Smooth muscle cell (in vitro differentiated cells): Measurements from ENCODE around the gene DNAJC6. TPM values are rescaled to one million over a fixed set of nuclear protein-coding genes. Genes with fewer than 3 reads are reported as not detected.

ENCODE experiments used
- DNase-seq: peaks from one replicate; lab custom pipeline; 2025; ENCODE audit not compliant: unreplicated experiment; lab: John Stamatoyannopoulos, UW
- H2AFZ ChIP-seq: fragments of 200-600 bp; sonication (generic); 2 replicates; pipeline ENCODE4 v1.6.0; 2016; ENCODE audit warnings: antibody characterized with exemption, low read depth, mild to moderate bottlenecking
- H3F3A ChIP-seq: fragments of 200-600 bp; sonication (generic); 2 replicates; pipeline ENCODE4 v1.6.0; 2017; ENCODE audit warnings: antibody characterized with exemption, low read depth
- H3K27ac ChIP-seq: fragments of 200-600 bp; sonication (generic); 2 replicates; pipeline ENCODE4 v1.5.1; 2016; ENCODE audit warnings: low read depth, mild to moderate bottlenecking
- H3K27me3 ChIP-seq: fragments of 200-600 bp; sonication (generic); 2 replicates; pipeline ENCODE4 v1.6.1; 2016; ENCODE audit warnings: low read depth, mild to moderate bottlenecking
- H3K36me3 ChIP-seq: fragments of 200-600 bp; sonication (generic); 2 replicates; pipeline ENCODE4 v1.5.1; 2016; ENCODE audit warnings: low read depth
- H3K4me1 ChIP-seq: fragments of 200-600 bp; sonication (generic); 2 replicates; pipeline ENCODE4 v1.5.1; 2016; ENCODE audit warnings: low read depth
- H3K4me2 ChIP-seq: fragments of 200-600 bp; sonication (generic); 2 replicates; pipeline ENCODE4 v1.6.0; 2016; ENCODE audit warnings: mild to moderate bottlenecking
- H3K4me3 ChIP-seq: fragments of 200-600 bp; sonication (generic); 2 replicates; pipeline ENCODE4 v1.5.1; 2016; ENCODE audit warnings: mild to moderate bottlenecking
- H3K79me2 ChIP-seq: fragments of 200-600 bp; sonication (generic); 2 replicates; pipeline ENCODE4 v1.6.0; 2016; ENCODE audit warnings: low read depth, mild to moderate bottlenecking
- H3K9ac ChIP-seq: fragments of 200-600 bp; sonication (generic); 2 replicates; pipeline ENCODE4 v1.6.0; 2016; ENCODE audit warnings: low read depth
- H3K9me3 ChIP-seq: fragments of 200-600 bp; sonication (generic); replicated peaks from 2 replicates; pipeline ENCODE4 v1.5.1; 2016; ENCODE audit warnings: low read depth
- H4K20me1 ChIP-seq: fragments of 200-600 bp; sonication (generic); 2 replicates; pipeline ENCODE4 v1.6.0; 2016; ENCODE audit warnings: low read depth
- WGBS: methylation state at CpG from one replicate; pipeline ENCODE4 v1.1.7; 2016; ENCODE audit warnings: low lambda C conversion rate; 5-methylcytosine and 5-hydroxymethylcytosine counted together
- polyA plus RNA-seq: library from polyadenylated mRNA; unstranded; fragments of >200 nt; fragmentation: Nextera tagmentation; extraction: Ambion mirVana; gene quantifications from 2 replicates; pipeline ENCODE4 v1.2.1, GENCODE V29; 2016
- total RNA-seq: library from RNA; depleted of rRNA; stranded (reverse); fragments of >200 nt; gene quantifications from 2 replicates; pipeline ENCODE4 v1.2.3, GENCODE V29; 2014
- TF ChIP-seq, protein P1 (sequence below): fragments of 200-600 bp; sonication (generic); IDR thresholded peaks from 2 replicates; pipeline ENCODE4 v1.5.1; 2017; ENCODE audit warnings: borderline replicate concordance, mild to moderate bottlenecking, antibody characterized with exemption; ENCODE audit not compliant: insufficient read depth, poor library complexity, severe bottlenecking

Gene DNAJC6
- total and polyA plus RNA-seq, 2 experiments from 2014 or later, result 0.70 to 7.8 TPM

GRCh38 chr1:65432918-65433317 is 123.6 kb downstream of the DNAJC6 start:
- 74% methylated on average over 8 of the region's 8 CpGs for WGBS
- H3K27me3 ChIP-seq, result no peaks in the 10 kb centered on the region
- DNase-seq, result no peak
- no peaks in the 10 kb centered on the region for H3K36me3 ChIP-seq
- H3K4me3 ChIP-seq, result no peak overlapping the region
- no peaks in the 10 kb centered on the region for H3K9me3 ChIP-seq
- H3K4me1 ChIP-seq, result peaks cover 37% of the 10 kb centered on the region
- H3K27ac ChIP-seq, result no peak overlapping the region
- H2AFZ ChIP-seq, result no peak overlapping the region
- H3F3A ChIP-seq, result peaks cover 22% of the 10 kb centered on the region
- peaks cover 22% of the 10 kb centered on the region for H3K79me2 ChIP-seq
- H4K20me1 ChIP-seq, result peaks cover 24% of the 10 kb centered on the region
- no peak overlapping the region for H3K9ac ChIP-seq
- no peak overlapping the region for H3K4me2 ChIP-seq
- TF ChIP-seq, protein P1, sequence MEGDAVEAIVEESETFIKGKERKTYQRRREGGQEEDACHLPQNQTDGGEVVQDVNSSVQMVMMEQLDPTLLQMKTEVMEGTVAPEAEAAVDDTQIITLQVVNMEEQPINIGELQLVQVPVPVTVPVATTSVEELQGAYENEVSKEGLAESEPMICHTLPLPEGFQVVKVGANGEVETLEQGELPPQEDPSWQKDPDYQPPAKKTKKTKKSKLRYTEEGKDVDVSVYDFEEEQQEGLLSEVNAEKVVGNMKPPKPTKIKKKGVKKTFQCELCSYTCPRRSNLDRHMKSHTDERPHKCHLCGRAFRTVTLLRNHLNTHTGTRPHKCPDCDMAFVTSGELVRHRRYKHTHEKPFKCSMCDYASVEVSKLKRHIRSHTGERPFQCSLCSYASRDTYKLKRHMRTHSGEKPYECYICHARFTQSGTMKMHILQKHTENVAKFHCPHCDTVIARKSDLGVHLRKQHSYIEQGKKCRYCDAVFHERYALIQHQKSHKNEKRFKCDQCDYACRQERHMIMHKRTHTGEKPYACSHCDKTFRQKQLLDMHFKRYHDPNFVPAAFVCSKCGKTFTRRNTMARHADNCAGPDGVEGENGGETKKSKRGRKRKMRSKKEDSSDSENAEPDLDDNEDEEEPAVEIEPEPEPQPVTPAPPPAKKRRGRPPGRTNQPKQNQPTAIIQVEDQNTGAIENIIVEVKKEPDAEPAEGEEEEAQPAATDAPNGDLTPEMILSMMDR, result no peak

DNA sequence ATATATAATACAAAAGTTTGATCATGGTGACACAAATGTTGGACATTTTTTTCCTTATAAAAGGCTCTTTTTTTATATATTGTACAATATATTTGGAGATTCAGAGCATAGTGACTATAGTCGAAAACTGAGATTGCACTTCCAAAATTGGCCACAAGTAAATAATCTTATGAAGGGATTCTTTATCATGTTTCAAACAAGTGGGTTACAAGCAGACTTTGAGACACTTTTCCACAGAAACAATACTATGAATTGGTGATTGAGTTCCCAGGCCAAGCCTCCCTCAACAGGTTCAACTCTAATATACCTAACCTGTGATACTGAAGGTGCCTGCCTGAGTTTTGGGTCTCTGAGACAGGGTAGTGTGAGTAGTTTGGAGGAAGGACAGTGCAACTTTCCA is 124.9 kb downstream of the DNAJC6 start:
- Histone ChIP-seq H3K9me3 (no peaks in the 10 kb centered on the region), H3F3A (peaks cover 19% of the 10 kb centered on the region), H3K79me2 (peaks cover 21% of the 10 kb centered on the region), H3K27me3 (no peaks in the 10 kb centered on the region), H3K4me3 (no peak overlapping the region), H4K20me1 (peaks cover 24% of the 10 kb centered on the region), H3K27ac (peak overlapping the region; percentile 44), H3K4me1 (peaks cover 34% of the 10 kb centered on the region), H3K36me3 (no peaks in the 10 kb centered on the region), H3K9ac (no peak overlapping the region), H2AFZ (no peak overlapping the region), H3K4me2 (no peak overlapping the region)
- WGBS, result 100% methylated on average over 1 of the region's 1 CpG
- TF ChIP-seq, protein P1, result no peak
- no peak for DNase-seq

DNA sequence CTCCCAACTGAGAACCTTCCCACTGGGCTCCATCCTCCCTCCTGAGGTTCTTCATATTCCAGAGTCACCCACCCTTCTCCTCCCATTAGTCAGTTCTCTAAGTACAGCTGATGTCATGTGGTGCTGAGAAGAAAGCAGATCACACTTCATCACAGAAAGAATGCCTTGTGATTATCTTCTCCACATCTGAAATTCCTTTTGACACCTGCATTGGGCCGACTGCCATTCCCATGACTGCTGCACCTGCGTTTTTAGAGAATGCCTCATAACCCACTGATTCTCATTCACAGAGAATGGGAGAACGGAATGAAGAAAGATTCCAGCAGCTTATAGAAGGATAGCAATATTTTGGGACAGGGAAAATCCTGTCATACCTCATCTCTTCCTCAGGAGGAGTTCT is 125.4 kb downstream of the DNAJC6 start:
- H3K79me2 ChIP-seq, result peaks cover 21% of the 10 kb centered on the region
- H2AFZ ChIP-seq, result no peak overlapping the region
- TF ChIP-seq, protein P1, result no peak
- H3K9ac ChIP-seq, result no peak overlapping the region
- no peaks in the 10 kb centered on the region for H3K9me3 ChIP-seq
- no peak for DNase-seq
- peaks cover 29% of the 10 kb centered on the region for H3K4me1 ChIP-seq
- peaks cover 24% of the 10 kb centered on the region for H4K20me1 ChIP-seq
- WGBS, result 49% methylated on average over 3 of the region's 3 CpGs
- no peaks in the 10 kb centered on the region for H3K27me3 ChIP-seq
- peak overlapping the region; percentile 44 for H3K27ac ChIP-seq
- no peak overlapping the region for H3K4me2 ChIP-seq
- H3K4me3 ChIP-seq, result no peak overlapping the region
- peaks cover 16% of the 10 kb centered on the region for H3F3A ChIP-seq
- no peaks in the 10 kb centered on the region for H3K36me3 ChIP-seq

DNA sequence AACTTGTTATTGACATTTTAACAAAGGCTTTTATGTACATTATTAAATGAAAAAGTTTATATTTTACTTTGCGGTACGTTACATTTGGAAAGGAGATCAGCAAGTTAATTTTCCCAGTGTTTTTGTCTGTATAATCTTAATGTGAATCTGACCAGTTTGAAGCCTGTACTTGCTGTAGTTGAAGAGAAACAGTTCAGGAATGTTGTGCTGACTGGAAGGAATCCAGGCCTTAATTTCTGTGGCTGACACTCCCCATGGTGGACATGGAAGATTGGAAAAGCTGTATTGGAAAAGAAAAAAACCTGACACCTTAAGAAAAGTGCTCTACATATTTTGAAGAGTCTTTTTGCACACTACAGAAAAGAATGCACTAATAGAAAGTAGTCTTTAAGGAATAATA is 126.6 kb downstream of the DNAJC6 start:
- Histone ChIP-seq H3K27me3 (no peaks in the 10 kb centered on the region), H3K79me2 (peaks cover 19% of the 10 kb centered on the region), H3K9ac (no peak overlapping the region), H3K27ac (peak overlapping the region; percentile 60), H3F3A (peaks cover 13% of the 10 kb centered on the region), H3K4me3 (no peak overlapping the region), H2AFZ (no peak overlapping the region), H3K9me3 (no peaks in the 10 kb centered on the region), H4K20me1 (peaks cover 20% of the 10 kb centered on the region), H3K36me3 (no peaks in the 10 kb centered on the region), H3K4me2 (peak overlapping the region; percentile 52), H3K4me1 (peaks cover 22% of the 10 kb centered on the region)
- TF ChIP-seq, protein P1, result no peak
- WGBS, result 28% methylated on average over 2 of the region's 2 CpGs
- no peak for DNase-seq
